ENCODE data around the gene GLP2R. TPM values are rescaled to one million over a fixed set of nuclear protein-coding genes. Genes with fewer than 3 reads are reported as not detected.

The GLP2R gene
- total RNA-seq, 1 donor from 2014 or later = not detected

- Mint-ChIP-seq H3K9me3 (no peaks in the 10 kb centered on the region), H3K27ac (no peak overlapping the region), H3K4me3 (no peak overlapping the region), H3K4me1 (no peaks in the 10 kb centered on the region), H3K36me3 (ENCODE audit: low read depth) (no peaks in the 10 kb centered on the region), H3K27me3 (peaks cover 12% of the 10 kb centered on the region)
- ChIA-PET CTCF (no interaction called here), POLR2A (no interaction called here)
- TF ChIP-seq CTCF (IDR thresholded peaks at IDR 0.05) = no peak
- DNase-seq (no peak), ATAC-seq (ENCODE audit: low read depth) (no peak)
- intact Hi-C loops (cut with micrococcal nuclease) = no loop called here
These were observed 67.8 kb downstream of the GLP2R start for GRCh38 chr17:9893411-9894012.

- ChIA-PET POLR2A (no interaction called here), CTCF (no interaction called here)
- ATAC-seq (ENCODE audit: low read depth) (no peak), DNase-seq (no peak)
- Mint-ChIP-seq H3K27me3 (peaks cover 12% of the 10 kb centered on the region), H3K4me1 (no peaks in the 10 kb centered on the region), H3K27ac (no peak overlapping the region), H3K9me3 (no peaks in the 10 kb centered on the region), H3K4me3 (no peak overlapping the region), H3K36me3 (ENCODE audit: low read depth) (no peaks in the 10 kb centered on the region)
- no peak for TF ChIP-seq CTCF (IDR thresholded peaks at IDR 0.05)
- intact Hi-C loops (cut with micrococcal nuclease) = no loop called here
These were observed 68.5 kb downstream of the GLP2R start for GRCh38 chr17:9894231-9894630.

- POLR2A ChIA-PET = no interaction called here
- Mint-ChIP-seq H3K4me3 (no peak overlapping the region), H3K36me3 (ENCODE audit: low read depth) (no peaks in the 10 kb centered on the region), H3K27ac (no peak overlapping the region), H3K9me3 (no peaks in the 10 kb centered on the region), H3K4me1 (no peaks in the 10 kb centered on the region), H3K27me3 (peaks cover 21% of the 10 kb centered on the region)
- ATAC-seq (ENCODE audit: low read depth) (no peak), DNase-seq (no peak)
- CTCF ChIA-PET = no interaction called here
- intact Hi-C loops (cut with micrococcal nuclease) = no loop called here
- TF ChIP-seq CTCF (IDR thresholded peaks at IDR 0.05) = no peak
These were observed 70.2 kb downstream of the GLP2R start for GRCh38 chr17:9895923-9896322.

- ChIA-PET CTCF (no interaction called here), POLR2A (no interaction called here)
- no peak for DNase-seq
- intact Hi-C loops (cut with micrococcal nuclease) = no loop called here
- Mint-ChIP-seq H3K4me3 (no peak overlapping the region), H3K36me3 (ENCODE audit: low read depth) (no peaks in the 10 kb centered on the region), H3K27me3 (peaks cover 21% of the 10 kb centered on the region), H3K27ac (no peak overlapping the region), H3K9me3 (no peaks in the 10 kb centered on the region), H3K4me1 (no peaks in the 10 kb centered on the region)
- TF ChIP-seq CTCF (IDR thresholded peaks at IDR 0.05) = no peak
- no peak for ATAC-seq (ENCODE audit: low read depth)
These were observed 71.7 kb downstream of the GLP2R start for GRCh38 chr17:9897372-9897968.

GRCh38 chr17:9898812-9899211, 73.1 kb downstream of the GLP2R start:
- POLR2A ChIA-PET = no interaction called here
- no peak for TF ChIP-seq CTCF (IDR thresholded peaks at IDR 0.05)

More at GRCh38 chr17:9898812-9899211, 73.1 kb downstream of the GLP2R start:
- intact Hi-C loops (cut with micrococcal nuclease) = no loop called here
- ATAC-seq (ENCODE audit: low read depth) (no peak), DNase-seq (no peak)
- peaks cover 24% of the 10 kb centered on the region for H3K27me3 Mint-ChIP-seq
- H3K9me3 Mint-ChIP-seq = no peaks in the 10 kb centered on the region
- H3K4me1 Mint-ChIP-seq = no peaks in the 10 kb centered on the region
- H3K36me3 Mint-ChIP-seq (ENCODE audit: low read depth) = no peaks in the 10 kb centered on the region
- H3K27ac Mint-ChIP-seq = no peak overlapping the region
- H3K4me3 Mint-ChIP-seq = no peak overlapping the region
- CTCF ChIA-PET = no interaction called here

Measured in activated B cell treated with CpG ODN at 0.5 μM for 24 hours (primary cell).